ENCODE measurements around the gene CTDNEP1.

GRCh38 chr17:7281953-7282751 lies 30.6 kb upstream of the CTDNEP1 start:
- TF ChIP-seq CTCF (IDR thresholded peaks at IDR 0.05) = no peak
- peak; percentile 44 to 73 (median 71) for TF ChIP-seq POLR2AphosphoS5 (IDR thresholded peaks at IDR 0.05)
- TF ChIP-seq POLR2A (IDR thresholded peaks at IDR 0.05) = peak in 1 of 2 donors; percentile 35
- peak in 3 of 4 donors; percentile 32 to 49 (median 43) for TF ChIP-seq EP300 (IDR thresholded peaks at IDR 0.05)

Data from sigmoid colon (tissue), 4 donors.